GM21529 (cell line): Measurements from ENCODE around the gene MRGPRE.

Experiments used
- ATAC-seq: cut with Tn5 transposase; IDR thresholded peaks from one replicate; pipeline ENCODE4 v1.9.1; 2021; ENCODE audit not compliant: unreplicated experiment

The MRGPRE gene

DNA sequence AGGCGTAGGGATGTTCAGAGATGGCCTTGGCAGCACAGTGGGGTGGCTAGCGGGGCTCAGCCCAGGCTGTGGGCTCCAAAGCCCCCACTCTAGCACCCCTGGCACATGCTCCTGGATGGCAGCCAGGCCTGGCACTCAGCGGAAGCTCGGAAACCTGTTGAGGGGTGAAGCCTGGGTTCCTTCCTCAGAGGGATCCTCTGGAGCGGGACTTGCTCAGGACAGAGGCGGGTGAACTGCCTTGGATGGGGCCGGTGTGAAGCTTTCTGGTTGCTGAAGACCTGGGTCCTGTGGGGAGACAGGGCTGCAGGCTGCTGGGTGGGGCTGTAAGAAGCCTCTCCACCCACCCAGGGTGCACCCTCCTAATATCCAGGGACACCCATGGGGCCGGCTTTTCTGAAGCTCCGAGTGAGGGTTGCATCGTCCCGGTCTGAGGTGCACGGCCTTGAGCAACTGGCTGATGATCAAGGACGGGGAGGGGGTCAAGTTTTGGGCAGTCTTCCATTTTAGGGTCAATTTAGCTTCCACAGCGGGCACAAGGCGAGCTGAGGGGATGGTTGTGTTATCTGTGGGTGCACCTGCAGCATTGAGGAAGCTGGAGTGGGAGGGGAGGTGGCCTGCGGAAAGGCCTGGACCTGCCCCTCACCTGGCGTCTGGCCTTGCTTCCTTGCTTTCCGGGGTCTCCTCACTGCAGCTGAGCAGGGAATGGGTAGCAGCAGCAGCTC, 5.2 kb downstream of the MRGPRE start:
- no peak for ATAC-seq

DNA sequence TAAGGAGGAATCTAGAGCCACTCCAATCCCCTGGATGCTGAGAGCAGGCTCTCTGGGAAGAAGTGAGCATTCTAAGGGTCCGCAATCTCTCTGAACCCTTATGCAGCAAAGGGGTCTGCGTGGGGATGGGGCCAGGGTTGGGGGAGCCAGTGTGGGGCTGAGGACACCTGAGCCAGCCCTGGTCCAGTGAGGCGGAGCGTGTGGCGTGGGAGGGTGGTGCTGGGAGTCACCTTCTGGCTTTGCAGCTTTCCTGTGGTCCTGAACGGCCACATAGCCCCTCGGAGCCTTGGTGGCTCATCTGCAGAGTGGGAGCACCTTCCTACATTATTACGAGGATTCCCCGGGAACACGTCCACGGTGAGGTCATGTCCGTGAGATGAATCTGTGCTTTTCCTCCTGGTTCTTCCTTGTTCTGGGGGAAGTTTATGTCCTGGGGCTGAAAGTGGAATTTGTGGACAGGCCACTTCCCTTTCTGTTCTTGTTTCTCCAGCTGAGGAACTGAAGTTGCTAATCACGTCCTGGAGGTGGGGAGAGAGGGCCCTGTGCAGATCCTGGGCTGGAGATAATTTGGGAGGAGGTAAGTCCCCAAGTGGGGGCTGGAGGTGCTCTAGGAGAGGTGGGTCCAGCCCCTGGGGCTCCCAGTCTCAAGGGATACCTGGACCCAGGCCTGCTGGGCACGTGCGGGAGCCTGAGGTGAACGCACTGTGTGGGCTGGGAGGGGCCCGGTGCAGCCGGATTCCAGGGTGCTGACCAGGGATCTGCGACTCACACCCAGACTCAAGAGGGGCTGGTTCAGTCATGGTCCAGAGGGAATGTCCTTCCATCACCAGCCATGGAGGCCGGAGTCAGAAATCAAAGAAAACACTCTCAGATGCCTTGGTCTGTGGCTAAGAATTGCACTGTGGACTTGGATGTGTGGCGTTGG, 6.1 kb downstream of the MRGPRE start:
- ATAC-seq, result no peak

DNA sequence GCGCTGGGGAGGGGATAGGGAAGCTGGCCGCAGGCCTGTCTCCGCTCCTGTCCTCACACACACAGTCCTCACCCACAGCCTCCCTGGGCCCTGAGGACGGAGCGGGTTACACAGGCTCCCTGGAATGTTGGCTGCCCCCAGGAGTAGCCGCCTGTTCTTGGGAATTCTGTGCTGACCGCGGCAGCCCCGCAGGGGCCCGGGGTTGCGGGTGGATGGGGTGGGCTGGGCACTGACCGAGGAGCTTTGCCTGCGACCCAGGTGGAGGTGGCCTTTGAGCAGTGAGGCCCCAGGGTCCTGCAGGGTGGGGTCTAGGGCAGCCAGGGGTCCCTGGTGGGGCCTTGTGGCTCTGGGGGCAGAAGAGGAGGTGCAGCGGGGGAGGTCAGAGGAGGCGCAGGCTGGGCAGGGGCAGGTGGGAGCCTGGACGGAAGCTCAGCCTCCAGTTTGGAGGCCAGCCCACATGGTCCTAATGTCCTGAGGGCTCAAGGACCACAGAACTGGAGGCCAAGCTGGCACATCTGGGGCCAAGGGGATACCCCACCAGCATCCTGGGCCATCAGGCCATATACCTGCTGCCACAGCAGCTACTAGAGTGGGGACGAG, 7.0 kb downstream of the MRGPRE start:
- no peak for ATAC-seq

DNA sequence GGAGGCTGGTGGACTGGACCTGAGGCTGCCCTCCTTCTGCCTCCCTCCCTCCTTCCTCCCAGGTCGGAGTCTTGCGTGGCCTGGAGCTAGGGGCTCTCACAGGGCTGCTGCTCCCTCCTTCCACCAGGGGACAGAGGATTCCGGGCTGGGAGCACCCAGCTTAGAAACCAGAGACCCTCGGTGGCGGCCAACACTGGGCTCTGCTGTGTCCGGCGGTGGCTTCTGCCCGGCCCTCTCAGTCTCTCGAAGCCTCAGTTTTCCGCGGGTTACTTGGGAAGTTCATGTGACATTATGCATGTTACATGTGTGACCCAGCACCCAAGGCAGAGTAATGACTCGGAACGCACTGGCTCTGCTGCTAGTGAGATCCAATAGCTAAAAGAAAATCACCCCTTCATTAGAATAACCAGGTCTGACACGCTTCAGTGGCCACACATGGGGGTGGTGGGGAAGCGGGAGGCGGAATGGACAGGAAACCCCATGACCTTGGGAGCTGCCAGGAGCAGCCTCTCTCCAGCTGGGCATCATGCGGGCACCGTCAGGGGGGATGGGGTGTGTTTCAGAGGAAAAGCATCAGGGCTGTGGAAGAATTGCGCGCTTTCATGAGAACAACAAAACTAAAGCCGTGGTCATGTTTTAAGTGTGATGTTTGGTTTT, 7.7 kb downstream of the MRGPRE start:
- ATAC-seq, result no peak

DNA sequence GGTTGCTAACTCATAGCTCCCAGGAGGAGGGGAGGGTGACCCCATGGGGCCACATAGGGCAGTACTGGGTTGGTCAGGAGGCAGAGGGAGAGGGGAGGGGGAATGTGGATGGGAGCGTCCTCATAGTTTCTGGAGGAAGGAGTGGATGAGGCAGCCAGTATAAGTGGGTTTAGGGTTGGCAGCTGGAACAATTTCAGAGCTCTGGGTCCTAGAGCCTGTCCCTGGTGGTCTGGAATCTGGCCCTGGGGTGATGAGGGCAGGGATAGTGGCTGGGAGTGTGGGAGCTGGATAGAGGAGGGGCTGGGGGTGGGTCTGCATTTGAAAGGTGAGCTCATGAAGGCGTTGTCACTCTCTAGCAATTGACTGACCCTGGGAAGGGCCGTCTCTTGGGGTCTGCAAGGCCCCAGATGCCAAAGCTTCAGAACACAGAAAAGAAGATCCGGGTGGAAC, 8.3 kb downstream of the MRGPRE start:
- ATAC-seq, result no peak

DNA sequence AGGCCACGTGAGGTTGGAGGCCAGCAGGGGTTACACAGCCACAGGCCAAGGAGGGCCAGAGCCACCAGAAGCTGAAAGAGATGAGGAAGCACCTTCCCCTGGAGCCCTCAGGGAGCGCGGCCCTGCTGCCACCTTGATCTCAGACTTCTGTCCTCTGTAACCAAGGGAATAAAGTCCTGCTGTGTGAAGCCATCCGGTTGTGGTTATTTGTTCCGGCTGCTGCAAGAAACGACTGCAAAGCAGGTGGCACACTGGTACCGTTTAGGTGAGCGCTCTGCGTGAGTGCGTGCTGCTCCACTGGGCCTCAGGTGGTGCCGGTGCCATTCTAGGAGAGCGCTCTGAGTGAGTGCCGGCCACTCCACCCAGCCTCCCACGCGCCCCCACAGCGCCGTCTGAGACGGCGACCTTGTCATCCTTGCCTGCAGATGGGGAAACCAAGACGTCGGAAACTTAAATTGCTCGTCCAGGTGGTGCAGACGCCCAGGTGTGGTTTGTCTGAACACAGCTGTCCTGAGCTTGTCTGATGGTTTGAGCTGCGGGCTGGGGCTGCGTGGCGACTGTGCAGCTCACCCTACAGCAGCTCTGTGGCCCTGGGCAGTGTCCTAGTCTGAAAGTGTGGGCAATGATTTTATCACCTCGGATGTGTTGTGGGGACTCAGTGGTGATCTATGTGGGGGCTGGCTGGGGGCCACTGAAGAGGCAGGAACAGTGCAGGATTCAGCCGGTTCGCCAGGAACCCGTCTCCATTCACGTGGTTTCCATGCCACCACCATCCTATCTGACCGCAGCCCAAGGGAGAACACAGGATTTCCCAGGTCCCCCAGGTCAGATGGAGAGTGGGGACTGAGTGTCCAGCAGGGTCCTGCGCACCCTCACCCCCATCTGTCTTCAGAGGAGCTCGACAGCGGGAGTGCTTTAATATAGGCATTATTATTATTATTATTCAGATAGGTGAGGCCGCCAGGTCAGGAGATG, 9.0 kb downstream of the MRGPRE start:
- ATAC-seq, result no peak

DNA sequence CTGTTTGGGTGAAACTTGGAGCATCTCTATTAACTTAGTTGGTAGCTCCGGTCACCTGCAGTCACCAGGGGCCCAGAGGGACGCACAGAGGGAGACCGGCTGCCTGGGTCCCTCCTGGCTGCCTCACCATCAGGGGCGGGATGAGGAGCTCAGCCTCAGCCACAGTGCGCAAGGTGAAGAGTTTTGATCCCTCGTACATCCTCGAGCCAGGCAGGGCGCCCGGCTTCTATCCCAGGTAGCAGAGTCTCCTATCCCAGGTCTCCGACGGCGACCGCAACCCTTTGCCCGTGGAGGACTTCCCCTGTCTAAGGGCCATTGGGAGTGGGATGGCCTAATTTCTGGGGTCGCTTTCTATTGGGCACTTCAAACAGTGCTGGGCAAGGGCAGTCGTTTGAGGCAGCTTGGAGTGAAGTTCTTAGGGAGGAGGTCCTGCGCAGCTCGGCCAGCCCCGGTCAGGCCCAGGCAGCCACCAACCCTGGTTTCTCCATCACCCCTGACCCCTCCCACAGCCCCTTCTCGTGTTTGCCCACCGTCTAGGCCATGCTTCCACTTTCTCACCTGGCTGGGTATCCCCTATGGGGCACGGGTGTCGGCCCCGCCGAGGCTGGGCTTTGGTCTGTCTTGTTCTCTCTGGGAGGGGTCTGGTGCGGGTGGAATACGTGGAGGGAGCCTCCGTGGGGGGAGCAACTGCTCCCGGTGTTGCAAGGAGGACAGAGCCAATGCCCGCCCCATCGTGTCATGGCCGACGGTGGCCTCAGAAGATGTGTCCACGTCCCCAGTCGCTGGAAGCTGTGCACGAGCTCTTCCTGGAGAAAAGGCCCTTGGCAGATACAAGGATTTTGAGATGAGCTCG, 10.0 kb downstream of the MRGPRE start:
- ATAC-seq, result no peak

DNA sequence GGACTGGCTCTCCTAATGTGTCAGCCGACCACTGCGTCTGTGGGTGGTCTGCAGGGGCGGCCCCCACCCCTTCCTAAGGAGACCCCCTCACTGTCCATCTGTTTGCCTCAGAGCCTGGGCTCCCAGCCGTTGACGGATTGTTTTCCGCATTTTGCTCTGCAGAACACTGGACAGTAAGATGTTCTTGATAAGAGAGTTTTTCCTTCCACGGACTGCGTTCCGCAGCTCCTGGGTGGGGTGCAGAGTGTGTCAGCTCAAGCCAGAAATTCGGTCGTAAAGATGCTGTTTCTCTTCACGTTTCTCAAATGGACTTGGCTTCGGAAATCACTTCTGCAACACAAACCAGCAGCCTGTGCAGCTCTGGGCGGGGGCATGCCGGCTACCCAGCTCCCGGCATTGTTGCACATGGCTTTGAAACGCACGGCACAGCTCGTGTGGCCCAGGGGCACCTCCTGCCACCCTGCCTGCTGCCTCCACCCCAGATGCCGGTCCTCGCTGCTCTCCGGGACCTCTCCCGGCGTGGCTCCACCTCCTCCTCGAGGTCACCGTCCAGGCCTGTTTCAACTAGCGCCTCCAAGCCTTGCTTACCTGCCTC, 10.7 kb downstream of the MRGPRE start:
- no peak for ATAC-seq

DNA sequence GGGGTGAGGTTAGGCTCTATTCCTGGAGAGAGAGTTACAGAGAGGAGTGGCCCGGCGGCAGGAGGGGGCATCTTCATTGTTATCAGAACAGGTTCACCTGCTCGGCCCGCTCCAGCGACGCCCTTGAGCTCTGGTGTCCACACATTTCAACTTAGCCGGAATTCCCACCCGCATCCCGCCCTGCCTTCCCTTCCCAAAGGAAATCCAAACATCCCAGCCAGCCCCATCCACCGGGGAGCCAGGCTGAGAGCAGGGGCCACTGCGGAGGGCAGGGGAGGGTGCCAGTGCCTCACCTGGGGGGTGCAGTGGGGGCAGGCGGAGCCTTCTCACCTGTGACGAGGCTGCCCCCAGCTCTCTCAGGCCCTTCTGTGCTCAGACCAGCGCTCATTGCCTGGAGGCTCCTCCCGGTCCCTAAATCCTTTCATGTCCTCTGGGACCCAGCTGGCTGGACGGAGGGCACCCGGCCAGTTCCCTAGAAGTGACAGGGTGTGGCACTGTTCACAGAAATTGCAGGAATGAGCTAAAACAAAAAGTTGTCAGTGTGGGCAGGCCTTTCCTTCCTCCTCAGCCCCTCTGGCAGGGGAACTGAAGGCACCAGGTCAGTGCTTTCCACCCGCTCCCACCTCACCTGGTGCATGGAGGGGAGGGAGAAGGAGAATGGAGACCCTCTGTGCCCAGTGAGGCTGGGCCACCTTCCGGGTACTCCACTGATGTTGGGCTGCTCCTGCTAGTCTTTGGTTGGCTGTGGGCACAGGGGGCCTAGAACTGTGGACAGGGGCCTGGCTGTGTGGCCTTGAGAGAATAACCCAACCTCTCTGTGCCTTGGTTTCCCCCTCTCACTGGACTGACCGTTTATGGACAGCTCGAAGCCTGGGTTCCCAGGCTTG, 11.5 kb downstream of the MRGPRE start:
- ATAC-seq, result no peak

DNA sequence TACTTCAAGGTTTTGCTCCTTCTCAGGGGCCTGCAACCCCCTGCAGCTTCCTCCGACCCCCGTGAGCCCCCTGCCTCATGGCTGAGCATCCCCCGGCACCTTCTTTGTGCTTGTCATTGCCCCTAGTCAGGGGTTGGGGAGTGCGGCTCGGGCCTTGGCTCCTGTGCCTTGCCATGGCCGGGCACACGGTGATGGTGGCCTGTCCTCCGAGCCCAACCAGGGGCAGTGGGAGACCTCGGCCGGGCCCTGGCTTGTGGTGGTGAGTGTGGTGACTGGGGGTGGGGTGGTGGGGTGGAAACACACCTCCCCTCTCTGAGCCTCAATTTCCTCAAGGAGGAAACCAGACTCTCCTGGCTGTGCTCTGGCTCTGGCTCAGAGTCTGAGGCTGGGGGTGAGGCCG, 12.1 kb downstream of the MRGPRE start:
- ATAC-seq, result no peak

DNA sequence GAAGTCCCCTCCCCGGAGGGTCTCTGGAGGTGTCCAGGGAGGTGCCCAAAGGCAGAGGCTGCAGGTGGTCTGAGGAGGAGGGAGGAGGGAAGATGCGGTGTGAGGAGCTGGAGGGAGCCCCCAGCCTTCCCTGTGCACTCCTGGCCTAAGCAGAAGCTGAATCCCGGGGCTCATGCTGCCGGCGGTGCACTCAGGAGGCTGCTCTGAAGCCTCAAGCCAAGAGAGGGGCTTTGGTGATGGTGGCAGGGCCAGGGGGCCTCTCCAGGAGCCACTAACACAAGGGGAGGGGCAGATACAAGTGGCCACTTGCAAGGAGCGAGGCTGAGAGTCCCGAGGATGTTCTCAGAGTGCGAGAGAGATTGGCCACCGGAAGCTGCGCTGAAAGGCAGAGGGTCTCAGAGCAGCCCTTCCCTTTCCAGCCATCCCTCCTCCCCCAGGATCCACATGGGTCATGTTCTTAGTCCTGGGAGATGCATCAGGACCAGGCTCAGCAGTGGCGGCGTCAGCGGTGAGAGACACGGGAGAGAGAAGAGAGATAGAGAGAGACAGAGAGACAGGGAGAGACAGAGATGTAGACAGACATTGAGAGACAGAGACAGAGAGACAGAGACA, 12.8 kb downstream of the MRGPRE start:
- no peak for ATAC-seq

DNA sequence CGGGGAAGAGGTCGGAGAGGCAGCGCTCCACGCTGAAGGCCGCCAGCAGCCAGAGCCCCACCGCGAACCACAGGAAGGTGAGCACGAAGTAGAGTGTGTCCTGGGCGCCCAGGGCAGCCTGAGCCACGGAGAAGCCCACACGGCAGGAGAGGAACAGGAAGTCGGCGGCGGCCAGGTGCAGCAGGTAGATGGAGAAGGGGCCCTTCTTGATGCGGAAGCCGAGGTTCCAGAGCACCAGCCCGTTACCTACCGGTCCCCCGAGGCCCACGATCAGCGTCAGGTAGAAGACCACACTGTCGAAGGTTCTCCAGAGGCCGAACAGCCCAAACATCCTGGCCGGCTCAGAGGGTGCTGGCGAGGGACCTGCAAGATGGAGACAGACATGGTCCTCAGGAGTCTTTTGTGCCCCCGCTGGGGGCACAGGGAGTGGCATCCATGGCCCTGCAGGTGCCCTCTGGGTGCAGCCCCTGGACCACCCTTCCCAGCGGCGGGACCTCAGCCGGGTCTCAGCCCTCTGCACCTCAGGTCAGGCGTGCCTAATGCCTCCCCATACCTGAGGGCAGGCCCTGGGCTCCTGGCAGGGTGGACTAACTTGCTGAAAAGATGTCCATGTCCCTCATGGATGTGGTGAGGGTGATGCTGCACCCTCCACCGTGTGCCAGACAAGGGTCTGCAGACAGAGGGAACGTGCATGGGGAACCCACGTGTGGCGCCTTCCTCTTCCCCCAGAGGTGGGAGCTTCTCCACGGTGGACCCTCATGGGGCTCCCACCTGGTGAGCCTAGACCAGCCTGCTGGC, 13.5 kb downstream of the MRGPRE start, which contains the start of gene MRGPRG:
Gene MRGPRG (minus strand): TSS at position 331 of the 798 bp plus-strand sequence. CDS start 0 bp downstream, at position 331.
- no peak for ATAC-seq

DNA sequence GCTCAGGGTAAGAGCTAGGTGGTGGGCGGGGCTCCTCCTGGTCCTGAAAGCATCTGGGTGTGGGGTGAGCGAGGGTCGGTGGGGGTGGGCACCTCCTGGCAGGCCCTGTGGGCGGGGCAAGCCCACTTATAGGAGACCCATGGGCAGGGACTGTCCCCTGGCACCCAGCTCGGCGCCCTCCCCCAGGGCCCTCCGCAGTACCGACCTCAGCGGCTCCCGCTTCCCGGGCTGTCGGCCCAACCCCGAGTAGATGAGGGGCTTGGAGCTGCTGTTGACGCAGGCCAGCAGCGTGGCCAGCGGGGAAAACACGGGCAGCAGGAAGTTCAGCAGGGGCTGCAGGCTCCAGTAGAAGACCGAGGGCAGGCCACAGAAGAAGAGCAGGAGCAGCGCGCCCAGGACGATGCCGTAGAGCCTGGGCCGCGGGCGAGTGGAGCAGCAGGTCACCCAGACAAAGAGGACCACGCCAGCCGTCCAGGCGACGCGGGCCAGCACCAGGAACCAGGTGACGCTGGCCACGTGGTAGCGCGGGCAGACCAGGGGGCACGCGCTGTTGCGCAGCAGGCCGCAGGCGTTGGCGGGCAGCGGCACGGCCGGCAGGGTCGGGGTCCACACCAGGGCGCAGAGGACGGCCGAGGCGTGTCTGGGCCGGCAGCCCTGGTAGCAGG, 14.3 kb downstream of the MRGPRE start:
- ATAC-seq, result no peak

DNA sequence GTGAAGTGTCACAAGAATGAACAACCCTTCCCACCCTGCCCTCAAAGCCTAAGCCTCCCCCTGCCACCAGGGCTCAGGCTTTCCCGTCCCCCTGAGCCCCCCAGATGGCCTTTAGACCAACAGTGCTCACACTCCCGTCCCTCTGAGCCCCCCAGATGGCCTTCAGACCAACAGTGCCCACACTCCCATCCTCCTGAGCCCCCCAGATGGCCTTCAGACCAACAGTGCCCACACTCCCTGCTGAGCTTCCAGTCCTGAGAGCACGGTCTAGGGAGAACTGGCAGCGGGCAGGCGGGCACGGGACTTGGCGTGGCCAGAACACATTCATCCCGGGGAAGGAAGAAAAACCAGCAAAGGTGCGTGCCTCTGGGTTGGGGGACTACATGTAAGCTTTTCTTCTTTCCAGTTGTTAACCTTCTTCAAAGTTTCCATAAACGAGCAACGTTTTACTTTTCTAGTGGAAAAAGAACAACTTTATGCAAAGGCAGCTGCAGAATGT, 16.1 kb downstream of the MRGPRE start:
- no peak for ATAC-seq

DNA sequence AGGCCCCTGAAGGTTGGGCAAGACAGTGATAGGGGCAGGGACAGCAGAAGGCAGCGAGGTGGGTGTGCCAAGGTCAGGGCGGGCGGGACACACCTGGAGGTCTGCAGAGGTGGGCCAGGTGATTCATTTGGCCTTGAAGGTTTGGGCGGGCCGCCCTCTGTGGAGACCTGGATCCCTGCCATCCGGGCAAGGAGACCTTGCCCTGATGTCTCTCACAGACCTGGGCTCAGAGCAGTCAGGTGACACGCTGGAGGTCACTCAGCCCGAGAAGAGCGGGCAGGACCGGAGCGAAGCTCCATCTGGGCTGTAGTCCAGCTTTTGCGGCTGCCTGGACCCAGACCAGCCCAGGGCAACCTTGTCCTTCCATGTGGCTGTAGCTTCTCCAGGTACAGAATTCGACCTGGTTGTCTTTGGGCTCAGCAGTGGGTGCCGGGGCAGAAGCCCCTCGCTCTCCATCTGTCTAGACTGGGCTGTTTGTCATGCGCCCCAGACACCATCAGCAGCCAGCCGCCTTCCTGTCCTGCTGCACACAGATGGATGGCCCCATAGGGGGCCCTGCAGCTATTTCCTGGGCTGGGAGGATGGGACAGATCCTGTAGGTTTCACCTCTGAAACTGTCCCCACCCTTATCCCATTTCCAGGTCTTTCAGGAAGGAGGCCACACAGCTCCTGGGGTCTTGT, 16.7 kb downstream of the MRGPRE start:
- no peak for ATAC-seq
